Endothelial cell of hepatic sinusoid (primary cell): ENCODE results near the gene VASH1.

Experiments used
- in situ Hi-C: cut with HindIII; loops from 2 replicates; pipeline ENCODE4 v1.10.0; 2017; ENCODE audit warnings: low sequenced_read_pairs

VASH1 gene

DNA sequence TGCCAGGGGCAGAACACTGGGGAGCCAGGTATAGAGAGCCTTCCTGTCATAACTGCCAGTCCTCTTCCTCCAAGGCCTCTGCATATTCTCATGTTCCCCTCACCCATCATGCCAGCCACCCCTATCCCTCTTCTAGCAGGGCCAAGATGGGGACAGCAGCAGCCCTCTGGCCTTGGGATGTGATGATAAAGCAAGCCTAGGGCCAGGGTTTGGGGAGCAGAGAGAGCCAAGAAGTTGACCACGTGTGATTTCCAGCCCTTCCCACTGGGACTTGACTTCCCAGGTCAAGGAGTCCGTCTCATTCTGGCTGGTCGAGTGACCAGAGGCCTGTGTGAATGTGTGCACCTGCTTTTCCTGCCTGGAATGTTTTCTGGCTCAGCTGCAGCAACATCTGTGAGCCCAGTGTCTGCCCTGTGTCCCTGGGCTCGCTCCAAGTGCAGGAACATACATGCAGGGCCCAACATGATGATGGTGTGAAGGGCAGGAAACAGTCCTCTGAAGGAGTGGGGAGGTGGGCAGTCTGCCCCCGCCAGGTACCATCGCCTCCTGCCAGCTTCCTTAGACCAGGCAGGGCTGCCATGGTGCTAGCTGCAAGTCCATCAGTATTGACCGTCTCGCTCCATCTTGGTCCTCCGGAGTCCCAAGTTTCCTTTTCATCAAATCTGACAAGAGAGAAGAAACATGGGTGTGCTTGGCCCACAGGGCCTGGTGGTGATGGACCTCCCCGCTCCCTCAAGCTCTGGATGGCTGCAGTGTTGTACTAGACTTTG is 21.0 kb downstream of the VASH1 start:
- in situ Hi-C loops: no loop called here

DNA sequence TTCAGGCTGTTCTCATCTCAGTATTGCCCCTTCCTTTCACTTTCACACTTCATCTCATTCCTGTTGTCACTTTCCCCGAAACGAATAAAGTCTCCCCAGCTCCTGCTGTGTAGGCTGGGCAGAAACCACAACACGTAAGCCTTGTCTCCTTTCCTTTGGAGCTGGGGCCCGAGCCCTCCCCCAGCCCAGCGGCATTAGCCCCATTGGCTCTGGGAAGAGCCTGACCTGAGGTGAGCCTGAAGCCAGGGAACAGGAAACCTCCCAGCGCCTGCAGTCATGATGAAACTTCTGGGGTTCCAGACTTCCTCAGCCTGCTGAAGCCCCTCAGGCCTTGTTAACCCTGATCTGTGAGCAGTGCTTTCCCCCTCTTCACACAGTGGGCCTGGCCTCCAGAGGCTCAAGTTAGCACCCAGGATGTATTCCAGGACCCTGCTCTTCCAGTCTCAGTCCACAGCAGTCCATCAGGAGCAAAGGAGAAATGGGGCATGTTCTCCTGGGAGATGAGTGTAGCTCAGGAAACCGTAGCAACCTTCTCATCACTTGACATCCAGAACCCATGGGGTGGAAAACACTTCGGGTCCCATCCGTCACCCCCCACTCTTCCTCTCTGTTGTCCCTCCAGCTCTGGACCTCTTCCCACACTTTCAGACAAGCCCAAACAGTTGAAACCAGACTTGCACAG is 21.8 kb downstream of the VASH1 start:
- in situ Hi-C loops: no loop called here

DNA sequence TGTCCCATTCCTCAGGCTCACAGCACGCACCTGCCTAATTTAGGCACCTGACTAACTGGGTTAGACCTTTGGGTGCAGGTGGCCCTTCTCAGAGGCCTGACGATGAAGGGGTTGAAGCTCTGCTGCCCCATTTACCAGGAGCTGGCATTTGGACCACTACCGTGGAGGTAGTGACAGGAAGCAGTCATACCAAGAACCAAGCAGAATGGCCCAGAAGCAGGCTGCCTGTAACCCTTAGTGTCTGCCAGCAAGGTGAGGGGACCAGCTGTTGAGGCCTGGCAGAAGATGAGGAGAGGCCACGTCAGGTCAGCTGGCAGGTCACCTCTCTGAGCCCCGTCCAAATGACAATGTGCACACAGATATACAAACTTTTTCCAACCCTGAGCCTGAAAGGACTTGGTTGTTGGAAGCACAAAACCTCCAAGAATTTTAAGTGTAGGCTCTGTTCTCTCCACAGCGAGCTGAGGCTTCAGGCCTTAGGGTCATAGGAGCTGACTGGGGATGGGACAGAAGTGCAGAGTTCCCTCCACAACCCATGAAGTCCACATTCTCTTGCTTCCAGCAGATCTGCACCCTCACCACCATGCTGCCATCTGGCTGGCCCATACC is 23.1 kb downstream of the VASH1 start:
- in situ Hi-C loops: no loop called here

DNA sequence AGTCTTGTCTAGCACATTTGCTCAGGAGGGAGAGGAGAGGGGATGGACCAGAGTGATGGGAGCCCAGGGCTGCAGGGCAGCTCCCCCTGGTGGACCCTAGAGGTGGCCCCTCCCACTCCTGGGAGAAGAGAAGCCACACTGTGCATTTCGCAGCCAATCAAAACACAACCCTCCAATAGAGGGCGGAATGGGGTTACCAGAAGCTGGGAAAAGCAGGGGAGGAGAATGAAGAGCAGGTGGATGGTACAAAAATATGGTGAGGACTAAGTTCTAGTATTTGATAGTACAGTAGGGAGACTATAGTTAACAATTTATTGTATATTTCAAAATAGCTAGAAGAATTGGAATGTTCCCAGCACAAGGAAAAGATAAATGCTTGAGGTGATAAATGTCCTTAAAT is 23.6 kb downstream of the VASH1 start:
- in situ Hi-C loops: loop anchor here (5.0 kb wide), 1 partner anchor 58 kb away; no protein-coding TSS in a partner anchor

DNA sequence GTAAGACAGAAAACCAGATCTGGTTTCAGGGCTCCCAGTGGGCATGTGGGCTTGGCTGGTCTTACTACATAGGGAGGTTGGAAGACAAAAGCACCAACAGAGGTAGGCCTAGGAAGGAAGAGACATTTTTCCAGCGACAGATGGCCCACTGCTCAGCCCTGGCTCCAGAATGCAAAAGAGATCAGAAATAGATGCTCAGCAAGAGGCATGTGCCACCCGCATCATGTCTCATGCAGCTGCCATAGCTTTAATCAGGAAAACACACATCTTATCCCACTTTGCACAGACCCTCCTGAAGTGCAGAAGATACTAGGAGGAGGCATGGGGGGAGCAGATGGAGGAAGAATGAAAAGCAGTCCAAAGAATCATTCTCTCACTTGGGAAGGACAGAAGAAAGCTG is 25.3 kb downstream of the VASH1 start:
- in situ Hi-C loops: loop anchor here (5.0 kb wide), 1 partner anchor 59 kb away; no protein-coding TSS in a partner anchor

DNA sequence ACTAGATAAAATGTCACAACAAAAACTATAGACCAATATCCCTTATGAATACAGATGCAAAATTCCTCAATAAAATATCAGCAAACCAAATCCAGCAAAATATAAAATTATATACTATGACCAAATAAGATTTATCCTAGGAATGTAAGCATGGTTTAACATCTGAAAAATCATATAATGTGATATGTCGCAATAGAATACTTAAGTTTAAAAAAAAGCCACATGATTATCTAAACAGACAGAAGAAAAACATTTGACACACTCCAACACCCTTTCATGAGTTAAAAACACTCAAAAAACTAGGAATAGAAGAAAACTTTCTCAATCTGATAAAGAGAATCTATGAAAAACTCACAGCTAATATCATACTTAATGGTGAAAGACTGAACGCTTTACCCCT is 31.2 kb downstream of the VASH1 start:
- in situ Hi-C loops: no loop called here

DNA sequence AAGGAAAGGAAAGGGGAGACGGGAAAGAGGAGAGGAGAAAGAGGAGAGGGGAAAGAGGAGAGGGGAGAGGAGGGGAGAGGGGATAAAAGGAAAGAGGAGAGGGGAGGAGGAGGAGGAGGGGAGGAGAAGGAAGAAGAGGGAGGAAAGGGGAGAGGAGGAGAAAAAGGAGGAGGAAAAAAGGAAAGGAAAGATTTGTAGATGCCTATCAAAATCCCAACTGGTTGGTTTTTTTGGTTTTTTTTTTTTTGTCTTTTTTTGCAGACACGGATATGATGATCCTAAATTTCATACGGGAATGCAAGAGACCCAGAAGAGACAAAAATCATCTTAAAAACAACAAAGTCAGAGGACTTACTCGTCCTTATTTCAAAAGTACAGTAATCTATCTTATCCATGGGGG is 32.1 kb downstream of the VASH1 start:
- in situ Hi-C loops: no loop called here

DNA sequence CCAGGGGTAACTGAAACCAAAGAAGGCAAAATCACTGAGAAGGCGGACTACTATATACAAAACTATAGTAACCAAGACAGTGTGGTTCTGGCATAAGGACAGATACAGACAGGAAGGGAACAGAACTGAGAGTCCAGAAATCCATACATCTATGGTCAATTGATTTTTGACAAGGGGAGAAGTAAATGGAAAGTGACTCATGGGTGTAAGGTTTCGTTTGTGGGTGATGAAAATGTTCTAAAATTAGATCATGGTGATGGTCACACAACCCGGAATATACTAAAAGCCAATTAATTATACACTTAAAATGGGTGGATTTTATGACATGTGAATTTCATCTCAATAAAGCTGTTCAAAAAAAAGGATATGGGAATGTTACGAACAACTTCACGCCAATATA is 32.7 kb downstream of the VASH1 start:
- in situ Hi-C loops: no loop called here

DNA sequence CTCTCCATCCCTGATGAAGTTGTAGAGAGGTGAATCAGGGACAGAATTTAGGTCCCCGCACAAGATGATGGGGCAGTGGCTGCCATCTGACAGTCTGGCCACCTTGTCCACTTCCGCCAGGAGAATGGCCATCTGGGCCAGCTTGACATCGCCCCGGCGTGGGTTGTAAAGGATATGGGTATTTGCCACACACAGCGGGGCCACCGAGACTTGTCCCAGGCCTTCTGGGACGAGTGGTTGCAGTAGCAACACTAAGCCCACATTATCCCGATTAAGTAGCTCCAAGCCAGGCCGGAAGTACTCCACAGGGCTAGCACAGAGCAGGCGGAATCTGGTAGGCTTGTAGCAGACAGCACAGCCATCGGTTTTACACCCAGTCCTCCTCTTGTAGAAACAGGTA is 45.2 kb downstream of the VASH1 start:
- in situ Hi-C loops: no loop called here

DNA sequence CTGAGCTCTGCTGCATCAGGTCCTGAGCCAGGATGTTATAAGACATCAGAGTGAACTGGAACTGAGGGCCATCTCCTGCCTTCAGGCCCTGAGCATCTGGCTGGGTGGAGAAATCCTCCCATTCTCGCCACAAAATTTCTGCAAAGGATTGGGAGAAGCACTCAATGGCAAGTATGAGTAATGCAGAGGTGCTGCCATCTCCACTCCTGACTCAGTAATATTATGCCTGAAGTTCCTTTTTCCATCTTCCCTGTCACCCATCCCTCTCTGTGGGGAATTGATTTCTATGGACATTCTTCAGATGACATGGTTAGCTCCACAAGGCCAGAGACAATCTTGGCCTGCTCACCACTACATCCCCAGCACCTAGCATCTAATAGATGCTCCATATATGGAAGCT is 46.7 kb downstream of the VASH1 start:
- in situ Hi-C loops: no loop called here

DNA sequence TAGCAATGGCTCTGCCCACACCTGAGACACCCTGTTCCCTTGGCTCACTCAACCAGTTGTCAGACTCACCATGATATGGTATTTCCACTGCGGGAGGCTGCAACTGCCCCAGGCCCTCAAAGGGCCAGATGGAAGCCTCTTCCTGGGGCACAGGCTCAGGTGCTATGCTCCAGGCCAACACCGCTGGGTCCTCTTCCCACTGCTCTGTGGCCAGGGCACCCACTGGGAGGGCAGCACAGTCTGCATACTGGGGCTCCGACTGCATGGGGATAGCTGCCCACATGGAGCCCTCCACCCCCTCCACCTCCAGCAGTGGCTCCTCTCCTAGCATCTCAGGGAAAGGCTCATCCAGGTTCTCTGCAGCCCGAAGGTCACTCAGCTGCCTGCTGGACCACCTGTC is 47.7 kb downstream of the VASH1 start:
- in situ Hi-C loops: no loop called here

DNA sequence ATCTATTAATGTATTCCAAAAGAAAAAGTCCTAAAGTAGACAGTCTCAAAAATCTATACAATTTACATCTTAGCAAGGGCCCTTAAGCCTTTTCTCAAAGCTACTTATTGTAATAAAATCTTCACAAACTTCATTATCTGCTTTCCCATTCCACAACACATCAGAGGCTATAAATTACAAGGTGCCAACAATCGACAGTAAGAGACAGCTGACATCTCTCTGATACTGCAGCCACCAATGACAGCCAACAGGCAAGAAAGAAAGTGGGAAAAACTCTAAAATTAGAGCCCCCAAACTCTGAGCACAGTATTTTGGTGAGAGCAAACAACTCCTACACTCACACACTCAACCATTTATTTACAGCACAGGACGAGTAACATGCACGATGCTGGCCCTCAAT is 49.3 kb downstream of the VASH1 start:
- in situ Hi-C loops: no loop called here

DNA sequence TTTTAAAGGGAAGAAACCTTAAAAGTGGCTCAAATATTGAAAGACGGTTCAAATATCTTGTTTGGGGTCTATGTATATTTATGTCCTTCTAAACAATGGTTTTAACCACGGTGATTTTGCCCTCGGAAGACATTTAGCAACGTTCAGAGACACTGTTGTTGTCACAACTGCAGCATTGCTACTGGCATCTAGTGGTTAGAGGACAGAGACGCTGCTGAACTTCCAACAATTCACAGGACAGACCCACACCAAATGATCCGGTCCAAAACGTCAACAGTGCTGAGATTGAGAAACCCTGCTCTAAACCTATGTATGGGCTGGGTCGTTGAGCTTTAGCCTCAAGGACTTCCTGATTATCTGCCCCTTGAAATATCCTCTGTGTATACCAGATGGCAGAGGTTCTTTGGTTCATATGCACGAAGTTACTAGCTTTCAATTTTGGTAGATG is 49.7 kb downstream of the VASH1 start:
- in situ Hi-C loops: no loop called here

DNA sequence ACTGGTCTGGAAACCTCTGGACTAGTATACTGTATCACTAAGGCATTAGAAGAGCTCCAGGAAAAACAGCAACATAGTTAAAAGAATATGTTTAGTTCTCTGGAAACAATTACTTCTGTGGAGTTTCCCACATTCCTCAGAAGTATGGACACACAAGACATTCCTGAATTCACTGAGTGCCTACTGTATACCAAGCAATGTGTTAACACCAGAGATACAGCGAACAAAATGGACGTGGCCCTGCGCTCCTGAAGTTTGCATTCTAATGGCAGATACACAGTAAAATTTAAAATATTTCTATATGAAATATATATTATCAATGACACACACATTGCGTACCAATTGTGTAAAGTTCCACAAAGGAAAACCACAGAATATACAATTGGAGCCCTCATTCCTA is 50.3 kb downstream of the VASH1 start:
- in situ Hi-C loops: no loop called here

DNA sequence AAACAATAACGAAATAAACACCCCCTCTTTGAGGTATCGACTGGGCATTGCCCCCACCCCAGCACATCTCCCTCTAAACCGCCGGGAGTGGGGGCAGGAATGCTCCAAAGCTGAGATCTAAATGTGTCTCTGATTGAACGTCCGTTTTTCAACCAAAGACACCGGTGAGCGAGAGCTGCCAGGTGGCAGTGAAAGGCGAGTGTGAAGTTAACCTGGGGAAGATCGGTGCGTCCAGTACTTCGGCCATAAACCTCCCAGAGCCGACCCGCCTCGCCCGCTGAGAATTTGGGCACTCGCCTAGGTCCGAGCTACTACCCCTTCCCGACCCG is 50.8 kb downstream of the VASH1 start:
- in situ Hi-C loops: no loop called here

DNA sequence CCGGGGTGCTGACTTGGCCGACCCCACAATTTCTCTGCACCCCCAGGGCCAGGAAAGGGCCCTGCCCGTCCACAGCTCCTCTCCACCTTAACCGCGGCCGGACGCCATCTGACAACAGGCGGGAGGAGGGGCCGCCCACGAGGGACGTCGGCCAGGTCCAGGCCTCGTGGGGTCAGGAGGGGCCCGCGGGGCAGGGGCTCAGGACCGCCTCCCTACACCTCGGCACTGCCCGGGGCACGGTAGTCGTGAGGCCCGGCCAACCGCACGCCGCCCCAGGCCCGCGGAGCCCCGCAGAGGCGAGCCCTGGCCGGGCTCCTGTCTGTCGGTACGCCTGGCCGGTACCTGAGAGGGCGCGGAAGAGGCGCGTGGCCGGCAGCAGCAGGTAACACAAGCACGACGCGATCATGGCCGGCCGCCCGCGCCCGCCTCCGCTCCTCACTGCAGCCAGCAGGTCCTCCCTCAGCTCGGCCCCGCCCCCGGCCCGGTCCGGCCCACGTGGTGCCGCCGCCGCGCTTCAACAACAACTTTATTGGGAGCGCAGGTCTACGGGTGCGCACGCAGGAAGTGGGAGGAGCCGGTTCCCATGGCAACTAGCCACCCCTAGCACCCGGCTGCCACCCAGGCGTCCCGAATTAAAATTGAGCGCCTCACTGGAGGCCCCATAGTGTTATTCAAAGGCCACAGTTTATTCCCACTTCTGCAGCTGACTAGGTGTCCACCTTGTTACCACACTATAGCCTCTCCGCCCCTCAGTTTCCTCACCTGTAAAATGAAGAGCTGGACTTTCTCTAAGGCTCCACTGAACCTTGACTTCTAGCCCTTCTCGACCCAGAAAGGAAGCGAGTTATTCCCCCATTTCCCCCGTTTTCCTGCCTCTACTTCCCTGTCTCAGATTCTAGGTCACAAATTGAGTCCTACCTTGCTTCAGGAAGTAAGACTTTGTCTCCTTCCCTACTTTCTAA is 51.4 kb downstream of the VASH1 start, which contains the start of gene ANGEL1:
ANGEL1 (minus strand) TSS at position 461 of the 962 bp plus-strand sequence; CDS start at position 406, 55 bp downstream.
- in situ Hi-C loops: no loop called here

DNA sequence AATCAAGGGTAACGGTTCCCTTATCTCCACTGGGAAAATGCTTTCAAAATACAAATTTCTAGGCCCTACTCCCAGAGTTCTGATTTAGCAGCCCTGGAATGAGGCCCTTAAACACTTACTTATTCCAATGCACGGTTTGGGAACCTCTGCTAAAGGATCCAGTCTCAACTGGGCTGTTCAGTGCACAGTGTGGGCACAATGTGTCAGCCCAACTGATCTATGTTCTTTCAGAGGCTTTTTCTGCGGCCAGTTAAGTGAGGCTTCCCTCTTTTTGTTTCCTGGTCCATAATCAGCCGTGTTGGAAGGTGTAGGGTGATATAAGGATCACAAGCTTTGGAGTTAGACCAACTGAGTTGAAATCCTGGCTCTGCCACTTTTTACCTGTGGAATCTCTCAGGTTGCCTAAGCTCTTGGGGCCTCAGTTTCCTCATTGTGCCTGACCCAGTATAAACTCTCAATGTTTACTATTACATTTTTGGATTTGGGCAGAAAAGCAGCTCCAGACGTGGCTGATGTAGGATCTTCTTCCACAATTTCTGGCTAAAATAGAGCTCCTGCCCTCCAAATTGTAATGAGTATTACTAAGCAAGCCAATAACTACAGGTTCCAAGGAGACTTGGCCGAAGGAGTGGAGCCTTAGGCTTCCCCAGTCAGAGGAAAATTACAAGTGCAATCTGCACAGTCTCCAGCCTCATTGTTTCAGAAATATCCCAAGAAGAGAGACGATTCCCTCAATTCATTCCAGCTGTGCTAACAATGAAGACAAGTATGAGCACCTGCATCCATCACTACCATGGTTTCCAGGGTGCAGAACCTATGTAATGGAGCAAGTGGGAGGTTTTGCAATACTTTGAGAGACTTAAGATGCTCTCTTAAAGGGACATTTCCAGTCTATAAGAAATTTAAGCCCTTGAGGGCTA is 53.7 kb downstream of the VASH1 start:
- in situ Hi-C loops: no loop called here

DNA sequence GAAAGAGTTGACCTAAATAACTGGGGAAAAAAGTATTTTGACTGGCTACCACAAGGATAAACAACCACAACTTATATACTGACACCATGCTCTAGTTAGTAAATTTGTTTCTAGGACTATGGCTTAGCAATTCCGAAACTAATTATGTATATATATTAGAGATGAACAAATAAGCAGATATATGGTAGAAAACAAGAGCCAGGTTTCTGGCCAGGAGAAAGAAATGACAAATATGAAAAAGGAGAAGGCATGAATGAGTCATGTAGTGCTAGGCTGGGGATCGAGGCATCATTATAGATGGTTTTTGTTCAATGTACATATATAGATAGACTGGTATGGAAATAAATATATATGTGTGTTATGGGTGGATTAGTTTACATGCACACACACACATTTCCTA is 59.4 kb downstream of the VASH1 start:
- in situ Hi-C loops: no loop called here

DNA sequence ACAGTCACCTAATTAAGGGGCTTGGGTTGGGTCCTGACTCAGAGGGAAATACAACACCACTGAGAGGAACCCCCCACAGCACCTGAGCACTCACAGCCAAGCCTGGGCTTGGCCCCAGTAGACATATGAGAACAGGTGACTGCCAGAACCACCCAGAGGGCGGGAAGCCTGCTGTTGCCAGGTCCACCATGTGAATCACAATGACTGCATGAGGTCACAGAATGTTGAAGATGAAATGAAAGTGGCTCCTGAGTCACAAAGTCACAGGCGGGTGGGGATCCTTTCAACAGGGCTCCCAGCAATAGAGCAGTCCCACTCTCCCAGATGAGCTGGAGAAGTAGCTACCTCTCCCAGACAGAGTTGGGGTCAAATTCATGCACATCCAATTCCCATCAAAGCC is 64.9 kb downstream of the VASH1 start, which contains the start of gene LRRC74A:
LRRC74A (plus strand) TSS at position 287 of the 400 bp plus-strand sequence. CDS start 290 bp downstream, outside the sequence.
- in situ Hi-C loops: no loop called here
